Measurements from ENCODE around the gene MEF2D. TPM values are rescaled to one million over a fixed set of nuclear protein-coding genes. Genes with fewer than 3 reads are reported as not detected.

MEF2D gene
- total RNA-seq, 1 experiment from 2014 or later: 18.7 TPM

- H3K36me3 Mint-ChIP-seq (ENCODE audit: insufficient read depth in 1 of 3, low read depth in 3 of 3): no peaks in the 10 kb centered on the region
- WGBS (ENCODE audit: extremely low coverage, insufficient read length, low lambda C conversion rate): no CpG with 5 or more reads among the region's 1 CpG
- no peaks in the 10 kb centered on the region for H3K79me2 ChIP-seq (ENCODE audit: insufficient read depth, low read length)
- H2BK15ac ChIP-seq (ENCODE audit: low read depth, low read length): no peak overlapping the region
- H4K20me1 ChIP-seq (ENCODE audit: control insufficient read depth, insufficient read depth, insufficient read length): no peaks in the 10 kb centered on the region
- no peak overlapping the region for H2AK5ac ChIP-seq (ENCODE audit: insufficient read length, low read length)
- no peak overlapping the region for H3T11ph ChIP-seq (ENCODE audit: low read length)
- no peak overlapping the region for H4K91ac ChIP-seq (ENCODE audit: insufficient read length, low read depth, low read length)
- no peak overlapping the region for H2BK12ac ChIP-seq (ENCODE audit: insufficient read length, low read depth, low read length)
- H3K4me2 ChIP-seq (ENCODE audit: insufficient read depth, insufficient read length, low read length): no peak overlapping the region
- H2BK120ac ChIP-seq (ENCODE audit: low read depth, low read length, poor library complexity, severe bottlenecking): no peak overlapping the region
- no peak overlapping the region for H3K4me3 Mint-ChIP-seq
- H3K27ac Mint-ChIP-seq: no peak overlapping the region
- no peaks in the 10 kb centered on the region for H3K23me2 ChIP-seq (ENCODE audit: insufficient read length, low read depth, low read length, poor library complexity, severe bottlenecking)
- peaks cover 22 to 26% of the 10 kb centered on the region in 2 experiments for H3K4me1 Mint-ChIP-seq
- no peak overlapping the region for H3K4ac ChIP-seq (ENCODE audit: low read depth, low read length)
- no peaks in the 10 kb centered on the region; the same call in 1 of the 2 replicates for H3K4me1 ChIP-seq (ENCODE audit: insufficient read depth, low read length)
- H2BK5ac ChIP-seq (ENCODE audit: insufficient read length, low read length): no peak overlapping the region
- H3K9ac ChIP-seq (ENCODE audit: extremely low read depth, insufficient read length, low read length): no peak overlapping the region
- H3K14ac ChIP-seq (ENCODE audit: insufficient read depth, low read length): no peak overlapping the region
- H2AFZ ChIP-seq (ENCODE audit: low read length): no peak overlapping the region
- no peak overlapping the region for H3K27ac ChIP-seq (ENCODE audit: insufficient read length, low read depth, low read length)
- peaks cover 38% of the 10 kb centered on the region for H3K27me3 ChIP-seq (ENCODE audit: insufficient read depth, low read length)
- H3K18ac ChIP-seq (ENCODE audit: insufficient read length, low read depth, low read length): no peak overlapping the region
- no peaks in the 10 kb centered on the region for H3K79me1 ChIP-seq (ENCODE audit: insufficient read depth, low read depth, low read length, poor library complexity, severe bottlenecking)
- no peaks in the 10 kb centered on the region for H3K9me3 Mint-ChIP-seq
- H2BK20ac ChIP-seq (ENCODE audit: low read depth, low read length, poor library complexity, severe bottlenecking): no peak overlapping the region
- H4K5ac ChIP-seq (ENCODE audit: insufficient read length, low read depth, low read length): no peak overlapping the region
- TF ChIP-seq CTCF (conservative IDR thresholded peaks at IDR 0.05): peak; percentile 84
- no peak for DNase-seq
- no peaks in the 10 kb centered on the region for H3K9me3 ChIP-seq (ENCODE audit: control insufficient read depth, low read depth, low read length)
- no peak overlapping the region for H4K8ac ChIP-seq (replicated peaks; ENCODE audit: insufficient read length, low read depth, low read length)
- peaks cover 50% of the 10 kb centered on the region for H3K27me3 Mint-ChIP-seq (ENCODE audit: low read depth)
- no peak overlapping the region for H3K56ac ChIP-seq (ENCODE audit: insufficient read length, low read depth, low read length)
- H3K23ac ChIP-seq (ENCODE audit: insufficient read length, low read depth, low read length): no peak overlapping the region
These were observed 56.1 kb downstream of the MEF2D start for GRCh38 chr1:156444407-156445001.
